Smooth muscle cell of the brain vasculature (primary cell): ENCODE measurements around the gene RASL11A.
A peak's percentile ranks its signal among the peaks of the same experiment; 100 is the strongest.
"Not testable (repeated sequence)": the region's sequence is repeated elsewhere in the genome, so short reads cannot be mapped to it uniquely, and the experiment has no call there.

Experiments
- DNase-seq: peaks from one replicate; pipeline ENCODE4 v3.0.0-alpha.2; 2012; ENCODE audit warnings: low read depth, low spot score

Gene RASL11A, protein sequence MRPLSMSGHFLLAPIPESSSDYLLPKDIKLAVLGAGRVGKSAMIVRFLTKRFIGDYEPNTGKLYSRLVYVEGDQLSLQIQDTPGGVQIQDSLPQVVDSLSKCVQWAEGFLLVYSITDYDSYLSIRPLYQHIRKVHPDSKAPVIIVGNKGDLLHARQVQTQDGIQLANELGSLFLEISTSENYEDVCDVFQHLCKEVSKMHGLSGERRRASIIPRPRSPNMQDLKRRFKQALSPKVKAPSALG

DNA sequence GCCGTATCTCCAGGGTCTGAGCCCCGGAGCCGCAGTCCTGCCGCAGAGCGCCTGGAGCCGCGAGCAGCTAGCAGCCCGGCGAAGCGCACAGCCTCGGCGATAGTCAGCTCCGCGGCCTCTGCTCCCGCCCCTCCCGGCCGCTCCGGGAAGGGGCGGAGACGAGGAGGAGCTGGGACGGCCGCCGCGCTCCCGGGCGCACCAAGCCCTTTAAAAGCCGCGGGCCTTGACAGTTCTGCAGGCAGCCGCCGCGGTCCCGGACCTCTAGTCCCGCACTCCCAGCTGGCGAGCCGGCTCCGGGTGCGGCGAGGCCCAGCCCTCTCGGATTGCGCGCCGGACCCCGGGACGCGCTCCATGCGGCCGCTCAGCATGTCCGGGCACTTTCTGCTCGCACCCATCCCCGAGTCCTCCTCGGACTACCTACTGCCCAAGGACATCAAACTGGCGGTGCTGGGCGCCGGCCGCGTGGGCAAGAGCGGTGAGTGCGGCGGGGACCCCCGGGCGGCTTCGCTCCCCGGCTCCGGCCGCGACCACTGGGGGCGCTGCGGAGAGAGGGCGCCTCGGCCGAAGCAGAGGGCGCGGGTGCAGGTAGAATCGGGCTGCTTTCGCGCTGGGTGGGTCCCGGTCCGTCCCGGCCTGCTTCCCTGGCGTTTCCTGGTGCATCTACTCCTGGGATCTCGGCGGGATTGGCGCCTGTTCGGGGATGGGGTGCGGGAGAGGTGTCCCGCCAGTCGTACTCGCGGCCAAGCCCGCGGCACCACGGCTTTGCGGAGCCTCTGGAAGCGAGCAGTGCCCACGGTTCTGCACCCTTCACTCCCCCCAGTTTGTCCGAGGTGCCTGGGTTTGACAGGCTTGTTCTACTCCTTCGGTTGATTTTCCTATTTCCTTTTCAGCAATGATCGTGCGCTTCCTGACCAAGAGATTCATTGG, at the start of gene RASL11A:
Gene RASL11A, plus strand, starts transcription at position 237 of the 927 bp plus-strand sequence. Its CDS starts 115 bp downstream, at position 352.
- no peak for DNase-seq

DNA sequence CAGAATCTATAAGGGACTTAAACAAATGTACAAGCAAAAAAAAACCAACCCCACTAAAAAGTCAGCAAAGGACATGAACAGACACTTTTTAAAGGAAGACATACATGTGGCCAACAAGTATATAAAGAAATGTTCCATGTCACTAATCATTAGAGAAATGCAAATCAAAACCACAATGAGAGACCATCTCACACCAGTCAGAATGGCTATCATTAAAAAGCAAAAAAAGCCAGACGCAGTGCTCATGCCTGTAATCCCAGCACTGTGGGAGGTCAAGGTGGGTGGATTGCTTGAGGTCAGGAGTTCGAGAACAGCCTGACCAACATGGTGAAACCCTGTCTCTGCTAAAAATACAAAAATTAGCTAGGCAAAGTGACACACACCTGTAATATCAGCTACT, 48.5 kb upstream of the RASL11A start:
- not testable (repeated sequence) for DNase-seq

DNA sequence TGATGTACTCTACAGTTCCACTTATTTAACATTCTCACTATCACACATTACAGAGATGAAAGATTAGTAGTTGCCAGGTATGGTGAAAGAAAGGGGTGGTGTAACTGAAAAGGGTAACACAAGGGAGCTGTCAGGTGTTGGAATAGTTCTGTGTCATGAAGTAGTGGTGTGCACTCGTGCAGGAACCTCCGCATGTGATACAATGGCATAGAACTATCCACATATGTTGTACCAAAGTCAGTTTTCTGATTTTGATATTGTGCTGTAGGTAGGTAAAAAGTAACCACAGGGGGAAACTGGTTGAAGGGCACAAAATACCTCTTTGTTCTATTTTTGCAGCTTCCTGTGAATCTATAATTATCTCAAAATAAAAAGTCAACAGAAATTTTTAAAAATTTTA, 43.6 kb upstream of the RASL11A start:
- no peak for DNase-seq

DNA sequence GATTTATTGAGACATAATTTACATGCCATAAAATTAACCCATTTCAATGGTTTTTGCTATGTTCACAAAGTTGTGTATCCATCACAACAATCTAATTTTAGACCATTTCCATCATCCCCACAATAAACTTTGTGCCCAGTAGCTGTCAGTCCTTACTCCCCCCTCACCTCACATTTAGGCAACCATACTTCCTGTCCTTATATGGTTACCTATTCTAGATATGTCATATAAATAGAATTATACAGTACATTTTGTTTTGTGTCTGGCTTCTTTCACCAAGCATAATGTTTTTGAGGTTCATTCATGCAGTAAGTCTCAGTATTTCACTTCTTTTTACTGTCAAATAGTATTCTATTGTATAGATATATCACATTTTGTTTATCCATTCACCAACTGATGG, 42.5 kb upstream of the RASL11A start:
- no peak for DNase-seq

DNA sequence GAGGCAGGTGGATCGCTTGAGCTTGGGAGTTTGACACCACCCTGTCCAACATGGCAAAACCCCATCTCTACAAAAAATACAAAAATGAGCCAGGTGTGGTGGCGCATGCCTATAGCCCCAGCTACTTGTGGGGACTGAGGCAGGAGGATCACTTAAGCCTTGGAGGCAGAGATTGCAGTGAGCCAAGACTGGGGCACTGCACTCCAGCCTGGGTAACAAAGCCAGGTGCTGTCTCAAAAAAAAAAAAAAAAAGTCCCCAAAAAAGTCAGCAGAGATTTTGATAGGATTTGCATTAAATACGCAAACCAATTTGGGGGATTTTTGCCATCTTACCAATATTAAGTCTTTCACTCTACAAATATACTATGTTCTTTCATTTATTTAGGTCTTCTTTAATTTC, 41.0 kb upstream of the RASL11A start:
- DNase-seq = no peak

DNA sequence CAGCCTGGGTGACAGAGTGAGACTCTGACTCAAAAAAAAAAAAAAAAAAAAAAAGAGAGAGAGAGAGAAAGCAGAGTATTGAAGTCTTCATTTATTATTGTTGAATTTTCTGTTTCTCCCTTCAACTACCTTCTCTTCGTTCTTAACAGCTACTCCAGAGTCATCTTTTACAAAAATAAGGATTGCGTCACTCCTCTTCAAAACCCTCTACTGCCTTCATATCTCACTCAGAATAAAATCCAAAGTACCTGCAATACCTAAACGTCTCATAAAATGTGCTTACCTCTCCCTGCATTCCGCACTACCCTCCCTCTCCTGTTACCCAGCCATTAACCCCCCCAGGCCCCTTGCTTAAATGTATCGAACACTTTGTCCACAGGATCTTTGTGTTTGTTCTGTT, 36.7 kb upstream of the RASL11A start:
- no peak for DNase-seq

DNA sequence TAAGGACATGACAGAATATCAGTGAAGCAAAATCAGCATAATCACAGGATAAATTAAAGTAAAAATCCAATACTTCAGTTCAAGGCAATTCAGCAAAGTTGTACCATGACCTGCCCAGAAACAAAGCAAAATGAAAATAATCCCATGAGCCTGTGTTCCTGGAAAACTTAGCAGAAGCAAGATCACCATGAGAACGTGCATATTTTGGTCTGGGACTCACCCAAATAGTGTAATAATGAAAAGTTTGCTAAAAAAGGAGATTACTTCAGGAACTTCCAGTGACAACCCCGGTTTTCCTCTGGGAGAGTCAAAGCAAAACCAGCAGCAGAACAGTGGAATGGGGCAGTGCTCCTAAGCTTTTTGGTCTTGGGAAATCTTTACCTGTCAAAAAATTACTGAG, 34.2 kb upstream of the RASL11A start:
- no peak for DNase-seq

DNA sequence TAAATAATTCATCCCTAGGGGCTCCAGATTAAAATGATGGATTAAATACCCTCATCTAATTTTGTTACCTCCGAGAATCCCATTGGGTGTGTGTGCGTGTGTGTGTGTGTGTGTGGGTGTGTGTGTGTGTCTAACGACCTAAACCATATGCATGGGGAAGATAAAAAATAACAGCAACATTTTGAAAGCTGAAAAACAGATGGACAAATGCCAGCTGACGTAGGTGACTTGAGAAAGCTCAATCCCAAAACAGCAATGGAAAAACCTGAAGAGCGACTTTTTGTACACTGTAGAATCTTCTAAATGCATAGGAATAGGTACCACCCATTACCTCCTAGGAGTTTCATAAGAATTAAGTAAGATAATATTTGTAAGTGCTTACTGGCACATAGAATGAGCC, 27.9 kb upstream of the RASL11A start:
- DNase-seq = no peak

DNA sequence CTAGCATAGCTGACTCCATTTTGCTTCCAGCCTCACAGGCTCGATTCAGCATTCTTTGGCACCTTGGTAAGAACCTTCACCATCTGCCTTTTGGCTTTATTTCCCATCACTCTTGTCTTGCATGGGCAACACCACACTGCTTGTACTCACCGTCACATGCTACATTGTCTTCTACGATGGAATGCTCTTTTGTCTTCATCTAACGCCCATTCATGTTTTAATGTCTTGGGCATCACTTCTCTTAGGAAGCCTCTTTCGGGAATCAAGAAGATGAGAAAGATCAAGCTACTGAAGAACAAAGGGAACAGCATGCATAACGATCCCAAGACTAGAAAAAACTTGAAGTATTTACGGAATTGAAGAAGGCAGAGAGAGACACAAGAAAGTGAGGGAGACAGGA, 25.0 kb upstream of the RASL11A start:
- DNase-seq = no peak

DNA sequence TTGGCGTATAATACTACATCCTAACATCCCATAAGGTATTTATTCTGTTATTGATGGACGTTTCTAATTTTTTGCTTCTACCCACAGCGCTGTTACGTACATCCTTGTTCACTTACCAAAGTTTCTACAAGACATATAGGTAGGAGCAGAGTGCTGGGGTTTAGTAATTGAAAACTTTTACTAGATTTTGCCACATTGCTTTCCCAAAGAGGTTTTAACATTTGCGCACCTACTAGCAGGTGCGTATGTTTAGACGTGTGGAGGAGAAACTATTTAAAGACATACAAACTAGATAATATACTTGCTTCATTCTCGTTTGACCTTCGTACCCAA, 19.8 kb upstream of the RASL11A start:
- no peak for DNase-seq

DNA sequence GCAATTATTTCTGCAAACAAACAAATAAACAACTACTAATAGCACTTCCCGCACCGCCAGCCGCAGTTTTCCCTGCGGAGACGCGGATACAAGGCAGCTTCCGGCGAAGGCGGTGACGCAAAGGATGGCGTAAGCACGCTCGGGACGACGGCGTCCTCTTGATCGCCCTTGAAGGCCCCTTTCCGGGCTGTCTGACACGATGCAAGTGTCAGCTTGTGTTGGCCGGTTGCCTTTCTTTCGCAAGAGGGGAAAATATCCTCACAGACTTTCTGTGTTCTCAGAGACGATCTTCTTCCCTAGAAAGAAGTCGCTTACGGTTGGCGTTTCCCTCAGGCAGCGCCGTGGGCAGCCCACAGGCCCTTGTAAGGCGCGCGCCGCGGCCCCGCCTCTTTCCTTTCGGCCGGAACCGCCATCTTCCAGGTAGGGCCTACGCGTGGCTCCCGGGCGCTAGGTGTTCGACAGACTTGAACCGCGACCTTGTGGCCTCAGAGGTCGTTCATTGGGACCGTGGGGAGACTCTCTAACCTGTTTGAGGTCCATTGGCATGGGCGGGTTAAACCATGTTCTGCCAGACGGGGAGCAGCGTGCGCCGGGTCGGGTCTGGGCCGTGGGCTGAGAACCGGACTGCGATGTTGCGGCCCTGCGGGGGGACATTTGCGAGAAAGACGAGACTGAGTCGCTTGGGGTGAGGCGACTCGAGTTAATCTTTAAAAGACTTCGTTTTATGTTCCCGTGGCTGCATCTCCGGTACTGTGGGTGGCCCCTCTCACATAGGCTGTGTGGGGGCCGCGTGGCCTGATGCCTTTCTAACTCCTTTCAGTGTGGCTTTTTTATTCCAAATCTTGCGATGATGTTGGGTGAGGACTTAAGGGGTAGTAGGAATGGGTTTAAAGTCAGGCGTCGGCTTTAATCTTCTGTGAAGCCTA, 19.2 kb upstream of the RASL11A start, which contains the start of gene RPL21:
Gene RPL21, plus strand, starts transcription at position 393 of the 926 bp plus-strand sequence. CDS start 2,219 bp downstream, outside the sequence.
- peak; percentile 97 for DNase-seq

DNA sequence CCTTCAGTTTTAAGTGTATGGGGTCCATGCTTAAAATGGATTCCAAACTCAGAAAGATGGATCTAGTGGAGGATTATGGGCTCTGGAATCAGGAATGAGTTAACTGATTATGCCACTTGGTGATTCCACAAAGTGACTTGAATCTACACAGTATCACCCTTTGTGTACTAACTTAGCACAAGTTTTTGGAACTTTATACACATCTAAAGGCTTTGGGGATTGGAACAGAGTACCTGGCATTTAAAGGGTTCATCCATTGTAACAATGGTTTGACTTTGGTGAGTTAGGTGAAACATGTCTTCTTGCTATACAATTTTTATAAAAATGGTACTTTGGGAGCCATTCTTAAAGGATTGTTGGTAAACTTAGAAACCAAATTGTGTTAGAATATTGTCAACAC, 18.2 kb upstream of the RASL11A start:
- no peak for DNase-seq

DNA sequence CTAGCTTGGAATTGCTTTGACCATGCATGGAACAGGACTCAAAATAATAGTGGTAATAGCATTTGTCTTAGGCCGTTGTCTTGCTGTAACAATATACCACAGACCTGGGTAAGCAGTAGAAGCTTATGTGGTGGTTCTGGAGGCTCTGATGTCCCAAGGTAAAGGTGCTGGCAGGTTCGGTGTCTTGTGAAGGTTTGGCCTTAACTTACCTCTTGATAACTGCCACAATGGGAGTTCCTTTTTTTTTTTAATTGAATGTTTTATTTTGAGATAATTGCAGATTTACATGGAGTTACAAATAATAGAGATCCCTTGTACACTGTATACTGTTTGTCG, 13.4 kb upstream of the RASL11A start:
- DNase-seq = no peak

DNA sequence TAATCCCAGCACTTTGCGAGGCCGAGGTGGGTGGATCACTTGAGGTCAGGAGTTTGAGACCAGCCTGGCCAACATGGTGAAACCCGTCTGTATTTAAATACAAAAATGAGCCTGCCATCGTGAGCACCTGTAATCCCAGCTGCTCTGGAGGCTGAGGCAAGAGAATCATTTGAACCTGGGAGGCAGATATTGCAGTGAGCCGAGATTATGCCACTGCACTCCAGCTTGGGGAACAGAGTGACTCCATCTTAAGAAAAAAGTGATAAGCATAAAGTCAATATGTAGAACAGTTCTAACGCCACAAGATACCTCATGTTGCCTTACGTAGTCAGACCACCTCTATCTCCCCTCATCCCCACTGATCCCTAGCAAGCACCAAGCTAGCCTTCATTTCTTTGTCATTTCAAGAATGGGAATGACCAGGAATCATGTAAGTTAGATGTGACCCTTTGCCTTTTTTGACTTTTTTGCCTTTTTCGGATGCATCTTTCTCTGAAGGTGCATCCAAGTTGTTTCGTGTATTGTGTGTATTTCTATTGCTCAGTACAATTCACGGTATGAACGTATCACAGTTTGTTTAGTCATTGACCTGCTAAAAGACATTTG, 12.9 kb upstream of the RASL11A start:
- DNase-seq = no peak

DNA sequence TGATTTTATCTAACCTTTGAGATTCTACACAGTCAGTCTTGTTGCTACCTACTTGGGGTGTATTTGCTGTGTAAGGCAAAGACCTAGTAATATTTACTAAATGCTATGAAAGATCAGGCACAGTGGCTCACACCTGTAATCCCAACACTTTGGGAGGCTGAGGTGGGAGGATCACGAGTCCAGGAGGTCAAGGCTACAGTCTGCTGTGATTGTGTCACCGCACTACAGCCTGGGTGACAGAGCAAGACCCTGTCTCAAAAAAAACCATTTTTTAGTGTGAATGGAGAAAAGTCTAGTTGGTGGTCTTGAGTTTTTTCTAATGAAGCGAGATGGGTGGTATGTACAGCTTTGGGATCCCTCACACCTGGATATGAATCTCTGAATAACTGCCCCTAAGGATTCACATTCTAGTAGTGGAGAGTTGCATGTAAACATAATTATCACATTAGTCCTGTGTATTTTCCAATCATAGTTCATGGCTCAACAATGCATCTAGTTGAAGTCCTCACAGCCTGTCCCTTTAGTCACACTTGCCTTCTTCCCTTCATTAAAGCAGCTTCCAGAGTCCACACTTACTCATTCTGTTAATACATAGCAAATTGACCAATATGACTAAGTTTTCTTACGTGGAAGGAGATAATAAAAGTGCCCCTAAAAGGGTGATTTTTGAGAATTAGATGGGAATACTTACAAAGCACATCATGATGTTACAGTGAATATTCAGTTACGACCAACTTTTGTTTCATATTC, 11.8 kb upstream of the RASL11A start:
- DNase-seq = no peak

DNA sequence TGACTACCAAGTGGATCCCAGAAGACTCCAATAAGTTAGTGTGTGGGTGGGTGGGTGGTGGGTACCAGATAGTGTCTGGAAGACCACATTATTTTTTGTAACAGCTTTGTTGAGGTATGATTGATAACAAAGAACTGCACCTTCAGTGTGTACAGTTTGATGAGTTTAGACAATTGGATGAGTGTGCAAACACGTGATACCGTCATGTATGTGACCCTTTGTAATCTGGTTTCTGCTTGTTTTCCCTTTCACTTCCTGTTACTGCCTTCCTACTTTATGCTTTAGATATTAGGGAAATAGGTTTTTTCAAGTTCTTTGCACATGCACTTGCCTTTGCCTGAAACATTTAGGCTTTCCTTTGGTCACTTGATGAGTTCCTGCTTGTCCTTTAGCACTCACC, 10.8 kb upstream of the RASL11A start:
- no peak for DNase-seq

DNA sequence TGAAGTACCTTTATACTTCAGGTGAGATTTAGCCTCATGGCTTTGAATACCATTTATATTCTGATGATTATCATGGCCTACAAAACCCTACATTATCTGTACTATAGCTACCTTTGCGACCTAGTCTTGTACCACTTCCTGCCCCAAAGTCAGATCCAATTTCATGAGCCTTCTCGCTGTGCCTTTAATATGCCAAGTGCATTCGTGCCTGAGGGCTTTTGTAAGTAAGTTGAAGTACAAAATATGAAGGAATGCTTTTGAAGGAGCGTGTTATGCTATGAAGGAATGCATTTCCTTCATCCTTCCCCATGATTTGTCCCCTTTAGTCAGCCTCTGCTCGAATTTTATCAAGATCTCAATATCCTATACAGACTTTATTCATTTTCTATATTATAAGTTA, 9.2 kb upstream of the RASL11A start:
- DNase-seq = no peak

DNA sequence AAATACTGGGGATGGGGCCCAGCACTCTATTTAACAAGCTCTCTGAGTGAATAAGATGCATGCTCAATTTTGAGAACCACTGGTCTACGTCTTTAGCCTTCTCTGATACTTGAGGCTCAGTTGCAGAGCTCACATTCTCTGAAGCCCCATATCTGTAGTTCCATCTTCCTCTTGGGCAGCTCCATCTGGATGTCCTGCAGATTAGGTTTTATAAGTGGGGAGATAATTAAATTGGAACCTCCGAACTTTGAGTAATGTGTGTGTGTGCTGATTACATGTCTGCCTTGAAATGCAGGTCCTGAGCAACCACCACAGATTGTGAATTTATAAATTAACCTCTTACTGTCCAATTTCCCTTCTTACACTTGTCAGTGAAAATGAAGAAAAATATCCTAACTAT, 7.2 kb upstream of the RASL11A start:
- no peak for DNase-seq

DNA sequence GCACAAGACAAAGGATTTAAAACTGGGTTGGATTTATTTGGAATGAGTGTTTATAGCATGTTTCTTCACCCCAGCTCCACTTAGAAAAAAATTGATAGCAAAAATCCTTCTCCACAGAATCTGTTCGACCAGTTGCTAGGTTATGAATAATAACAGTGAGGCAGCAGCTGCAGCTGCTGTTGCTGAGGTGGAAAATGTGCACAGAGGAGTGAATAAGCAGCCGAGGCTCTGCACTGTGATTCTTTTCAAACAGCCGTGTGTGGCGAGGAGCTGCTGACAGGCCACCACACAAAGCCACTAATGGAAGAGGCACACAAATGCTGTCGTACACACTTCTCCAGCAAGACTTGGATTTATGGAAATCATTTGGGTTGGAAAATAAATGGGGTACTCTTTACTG, 6.4 kb upstream of the RASL11A start:
- DNase-seq = no peak

DNA sequence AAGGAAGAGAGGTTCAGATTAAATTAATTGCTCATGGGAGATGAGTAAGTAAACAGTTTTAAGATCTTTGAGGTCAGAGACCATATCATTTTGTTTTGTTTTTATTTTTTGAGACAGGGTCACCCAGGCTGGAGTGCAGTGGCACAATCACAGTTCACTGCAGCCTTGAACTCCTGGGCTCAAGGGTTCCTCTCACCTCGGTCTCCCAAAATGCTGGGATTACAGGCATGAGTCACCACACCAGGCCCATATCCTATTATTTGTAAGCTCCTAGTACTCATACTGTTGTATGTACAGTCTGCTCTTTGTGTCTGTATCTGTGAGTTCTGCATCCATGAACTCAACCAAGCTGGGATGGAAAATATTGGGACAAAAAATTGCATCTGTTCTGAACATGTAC, 6.0 kb upstream of the RASL11A start:
- no peak for DNase-seq

DNA sequence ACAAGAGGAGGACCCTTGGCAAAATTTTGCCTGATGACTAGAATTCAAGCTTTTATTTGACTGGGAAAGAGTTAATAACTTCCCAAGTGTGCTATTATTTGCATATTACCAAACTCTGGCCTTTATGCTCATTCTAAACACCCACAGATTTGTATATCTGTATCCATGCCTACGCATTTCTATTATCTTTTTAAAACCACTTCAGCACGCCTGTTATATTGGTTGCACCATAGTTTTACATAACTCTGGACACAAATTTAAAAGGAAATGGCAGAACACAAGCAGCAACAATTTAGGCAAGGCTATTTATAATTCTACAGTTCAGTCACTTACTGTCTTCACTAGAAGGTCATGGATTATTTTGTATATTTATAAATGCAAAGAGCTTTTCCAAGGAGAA, 3.7 kb upstream of the RASL11A start:
- DNase-seq = no peak
